B cell (primary cell): ENCODE data around the gene MED16. TPM values are rescaled to one million over a fixed set of nuclear protein-coding genes. Genes with fewer than 3 reads are reported as not detected.

Source experiments
- ATAC-seq: fragments of 200-7000 bp; cut with Tn5 transposase; one replicate; pipeline ENCODE4 v1.10.0; 2021; ENCODE audit warnings: low read depth, mild to moderate bottlenecking, moderate number of reproducible peaks, moderate library complexity
- CTCF ChIA-PET: fragments of 350-600 bp; sonication (Branson Sonifier 250); formaldehyde crosslinking; loops from one replicate; lab custom pipeline; 2021; ENCODE audit warnings: antibody characterized with exemption, inconsistent platforms; lab: Charles Lee
- POLR2A ChIA-PET: fragments of 350-600 bp; sonication (Branson Sonifier 250); formaldehyde crosslinking; loops from one replicate; lab custom pipeline; 2021; ENCODE audit warnings: antibody characterized with exemption; lab: Charles Lee
- DNase-seq: peaks from one replicate; pipeline ENCODE4 v3.0.0; 2013
- H2AFZ ChIP-seq: 2 replicates; pipeline ENCODE4 v1.6.1; 2012; ENCODE audit warnings: mild to moderate bottlenecking, low read depth, low read length; ENCODE audit not compliant: insufficient read depth, poor library complexity, severe bottlenecking
- H3K27ac ChIP-seq, 2 donors: 1 replicate in 1 of 2; 2 replicates in 1 of 2; pipeline ENCODE4 v1.5.1; 2012 to 2013; ENCODE audit warnings: low read length in 2 of 2, mild to moderate bottlenecking in 2 of 2, moderate library complexity in 1 of 2
- H3K27me3 ChIP-seq, 4 experiments: fragments of 200-600 bp in 1 of 4; sonication (generic) in 1 of 4; replicated peaks in 1 of 4; 1 replicate in 2 of 4; 2 replicates in 2 of 4; pipeline versions ENCODE4 v1.6.1 to v1.7.0; 2013 to 2016; ENCODE audit warnings: low read length in 3 of 4, mild to moderate bottlenecking in 2 of 4, mixed read lengths in 1 of 4, moderate library complexity in 1 of 4; ENCODE audit not compliant: insufficient read depth in 4 of 4, control insufficient read depth in 3 of 4; ENCODE audit errors: control extremely low read depth in 1 of 4
- H3K36me3 ChIP-seq, 2 experiments: replicated peaks in 1 of 2; 1 replicate in 1 of 2; 2 replicates in 1 of 2; pipeline versions ENCODE4 v1.6.1 to v1.7.1; 2013; ENCODE audit warnings: low read length in 1 of 2; ENCODE audit not compliant: insufficient read depth in 2 of 2, control insufficient read depth in 1 of 2; ENCODE audit errors: control extremely low read depth in 1 of 2, extremely low read depth in 1 of 2
- H3K4me1 ChIP-seq, 2 donors: fragments of 200-600 bp in 1 of 2; sonication (generic) in 1 of 2; 1 replicate in 1 of 2; 2 replicates in 1 of 2; pipeline versions ENCODE4 v1.5.1 to v1.6.1; 2013 to 2017; ENCODE audit warnings: low read length in 2 of 2; ENCODE audit not compliant: control insufficient read depth in 2 of 2, insufficient read depth in 2 of 2
- H3K4me2 ChIP-seq: replicated peaks from 2 replicates; pipeline ENCODE3; 2012; ENCODE audit warnings: mild to moderate bottlenecking, low read depth, low read length; ENCODE audit not compliant: poor library complexity, severe bottlenecking
- H3K4me3 ChIP-seq, 5 experiments: fragments of 200-600 bp in 1 of 5; sonication (generic) in 1 of 5; 1 replicate in 3 of 5; 2 replicates in 2 of 5; pipeline versions ENCODE4 v1.5.1 to v1.7.0; 2011 to 2016; ENCODE audit warnings: low read length in 4 of 5, mild to moderate bottlenecking in 4 of 5, low read depth in 2 of 5, control low read depth in 1 of 5, moderate library complexity in 1 of 5; ENCODE audit not compliant: insufficient read depth in 1 of 5; ENCODE audit errors: control extremely low read depth in 1 of 5, extremely low read depth in 1 of 5
- H3K79me2 ChIP-seq: fragments of 200-600 bp; sonication (generic); one replicate; pipeline ENCODE4 v1.6.0; 2016; ENCODE audit warnings: low read length; ENCODE audit not compliant: control insufficient read depth, insufficient read depth
- H3K9ac ChIP-seq: fragments of 200-600 bp; sonication (generic); 2 replicates; pipeline ENCODE4 v1.6.1; 2017; ENCODE audit warnings: mild to moderate bottlenecking, low read length, moderate library complexity
- H3K9me3 ChIP-seq, 3 donors: one replicate each; pipeline versions ENCODE4 v1.6.1 to v1.7.1; 2013; ENCODE audit warnings: low read length in 2 of 3; ENCODE audit not compliant: control insufficient read depth in 2 of 3, insufficient read depth in 1 of 3; ENCODE audit errors: control extremely low read depth in 1 of 3
- H4K20me1 ChIP-seq: 2 replicates; pipeline ENCODE4 v1.6.0; 2012; ENCODE audit warnings: mild to moderate bottlenecking, low read length; ENCODE audit not compliant: insufficient read depth, control insufficient read depth, poor library complexity, severe bottlenecking
- H3K27ac Mint-ChIP-seq: one replicate; pipeline ENCODE4 v1.8.0; 2021; ENCODE audit warnings: mixed read lengths
- H3K27me3 Mint-ChIP-seq: one replicate; pipeline ENCODE4 v1.8.0; 2021; ENCODE audit warnings: mixed read lengths
- H3K4me1 Mint-ChIP-seq: one replicate; pipeline ENCODE4 v1.8.0; 2021; ENCODE audit warnings: mixed read lengths
- H3K4me3 Mint-ChIP-seq: one replicate; pipeline ENCODE4 v1.8.0; 2021; ENCODE audit warnings: mixed read lengths
- H3K9me3 Mint-ChIP-seq: one replicate; pipeline ENCODE4 v1.8.0; 2022; ENCODE audit warnings: mixed read lengths; ENCODE audit not compliant: insufficient read depth
- EZH2 ChIP-seq: IDR thresholded peaks from 2 replicates; pipeline ENCODE4 v1.6.1; 2012; ENCODE audit warnings: borderline replicate concordance, low read depth, mild to moderate bottlenecking, moderate library complexity, low read length; ENCODE audit not compliant: insufficient read depth, poor library complexity, severe bottlenecking
- WGBS: methylation state at CpG from one replicate; pipeline ENCODE4 v1.1.5; 2013; ENCODE audit warnings: missing lambda C conversion rate; ENCODE audit not compliant: insufficient coverage; 5-methylcytosine and 5-hydroxymethylcytosine counted together
- intact Hi-C: fragments of 100-400 bp; cut with micrococcal nuclease; formaldehyde crosslinking; loops from one replicate; pipeline ENCODE4 v1.10.0; 2022
- polyA plus RNA-seq: library from polyadenylated mRNA; depleted of rRNA; stranded (reverse); fragments of >200 nt; gene quantifications from 2 replicates; pipeline ENCODE4 v1.2.3, GENCODE V29; 2012
- total RNA-seq, 2 donors: library from RNA; stranded (reverse); fragments of 120-200 nt in 1 of 2; gene quantifications; 1 replicate in 1 of 2; 2 replicates in 1 of 2; pipeline versions ENCODE4 v1.2.3 to v1.2.4, GENCODE V29; 2013 to 2022
- TF ChIP-seq, protein P1 (sequence below): fragments of 200-600 bp; IDR thresholded peaks from one replicate; pipeline ENCODE4 v1.8.0; 2022; ENCODE audit warnings: antibody characterized with exemption, mild to moderate bottlenecking

MED16 gene
- total and polyA plus RNA-seq, 2 donors (not counting 1 experiment from before 2014, with no cell fraction given), result 85.0 to 85.3 TPM

GRCh38 chr19:933553-933882, 40.5 kb upstream of the MED16 start:
- Mint-ChIP-seq H3K9me3 (peaks cover 2% of the 10 kb centered on the region), H3K4me3 (no peak overlapping the region), H3K4me1 (peaks cover 31% of the 10 kb centered on the region), H3K27ac (no peak overlapping the region), H3K27me3 (no peaks in the 10 kb centered on the region)
- H3K27ac ChIP-seq, result peak overlapping the region in 1 of 2 donors; percentile 56
- 86% methylated on average over 10 of the region's 14 CpGs for WGBS
- POLR2A ChIA-PET, result interaction anchor here (0.8 kb wide), 1 partner anchor 14 kb away, joined by 7 read pairs; no protein-coding TSS in a partner anchor
- peaks cover 25% of the 10 kb centered on the region for H4K20me1 ChIP-seq
- no peak overlapping the region for H3K4me3 ChIP-seq
- H3K9me3 ChIP-seq, result peaks cover 0 to 11% (median 3%) of the 10 kb centered on the region in 3 donors
- DNase-seq (no peak), ATAC-seq (no peak)
- H3K79me2 ChIP-seq, result peaks cover 35% of the 10 kb centered on the region
- H3K27me3 ChIP-seq, result no peaks in the 10 kb centered on the region
- no peak for TF ChIP-seq EZH2
- TF ChIP-seq, protein P1, sequence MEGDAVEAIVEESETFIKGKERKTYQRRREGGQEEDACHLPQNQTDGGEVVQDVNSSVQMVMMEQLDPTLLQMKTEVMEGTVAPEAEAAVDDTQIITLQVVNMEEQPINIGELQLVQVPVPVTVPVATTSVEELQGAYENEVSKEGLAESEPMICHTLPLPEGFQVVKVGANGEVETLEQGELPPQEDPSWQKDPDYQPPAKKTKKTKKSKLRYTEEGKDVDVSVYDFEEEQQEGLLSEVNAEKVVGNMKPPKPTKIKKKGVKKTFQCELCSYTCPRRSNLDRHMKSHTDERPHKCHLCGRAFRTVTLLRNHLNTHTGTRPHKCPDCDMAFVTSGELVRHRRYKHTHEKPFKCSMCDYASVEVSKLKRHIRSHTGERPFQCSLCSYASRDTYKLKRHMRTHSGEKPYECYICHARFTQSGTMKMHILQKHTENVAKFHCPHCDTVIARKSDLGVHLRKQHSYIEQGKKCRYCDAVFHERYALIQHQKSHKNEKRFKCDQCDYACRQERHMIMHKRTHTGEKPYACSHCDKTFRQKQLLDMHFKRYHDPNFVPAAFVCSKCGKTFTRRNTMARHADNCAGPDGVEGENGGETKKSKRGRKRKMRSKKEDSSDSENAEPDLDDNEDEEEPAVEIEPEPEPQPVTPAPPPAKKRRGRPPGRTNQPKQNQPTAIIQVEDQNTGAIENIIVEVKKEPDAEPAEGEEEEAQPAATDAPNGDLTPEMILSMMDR, result no peak
- no peak overlapping the region for H2AFZ ChIP-seq
- intact Hi-C loops, result no loop called here
- peaks cover 24 to 49% of the 10 kb centered on the region in 2 donors for H3K4me1 ChIP-seq
- CTCF ChIA-PET, result interaction anchor here (0.7 to 1.3 kb wide), 4 partner anchors 11 to 68 kb away, joined by 3 to 5 read pairs (median 4); no protein-coding TSS in a partner anchor
- peak overlapping the region; percentile 77 for H3K4me2 ChIP-seq
- H3K36me3 ChIP-seq, result peaks cover 2 to 3% of the 10 kb centered on the region in 2 experiments
- H3K9ac ChIP-seq, result no peak overlapping the region
